Subcutaneous abdominal adipose tissue (tissue), 5 donors: ENCODE data around the gene PLIN5.
A peak's percentile ranks its signal among the peaks of the same experiment; 100 is the strongest.

ENCODE experiments used
- H3K27ac ChIP-seq: one replicate; pipeline ENCODE4 v1.7.0; 2013; ENCODE audit warnings: low read depth, mild to moderate bottlenecking, inconsistent platforms, low read length, moderate library complexity
- H3K27me3 ChIP-seq, 5 donors: one replicate each; pipeline ENCODE4 v1.7.0; 2013; ENCODE audit warnings: low read length in 5 of 5, inconsistent platforms in 1 of 5; ENCODE audit not compliant: control insufficient read depth in 5 of 5, insufficient read depth in 4 of 5
- H3K36me3 ChIP-seq, 5 donors: one replicate each; pipeline ENCODE4 v1.7.0; 2013; ENCODE audit warnings: low read length in 5 of 5; ENCODE audit not compliant: control insufficient read depth in 5 of 5, insufficient read depth in 5 of 5
- H3K4me1 ChIP-seq, 5 donors: one replicate each; pipeline ENCODE4 v1.7.0; 2013; ENCODE audit warnings: low read length in 5 of 5, mild to moderate bottlenecking in 3 of 5, moderate library complexity in 1 of 5; ENCODE audit not compliant: control insufficient read depth in 5 of 5, insufficient read depth in 5 of 5
- H3K4me3 ChIP-seq, 5 donors: one replicate each; pipeline ENCODE4 v1.7.0; 2013; ENCODE audit warnings: low read length in 5 of 5, low read depth in 1 of 5
- H3K9ac ChIP-seq, 5 donors: one replicate each; pipeline ENCODE4 v1.7.0; 2013; ENCODE audit warnings: low read length in 5 of 5, mild to moderate bottlenecking in 4 of 5, moderate library complexity in 3 of 5
- H3K9me3 ChIP-seq, 5 donors: one replicate each; pipeline ENCODE4 v1.7.0; 2013; ENCODE audit warnings: low read length in 5 of 5; ENCODE audit not compliant: control insufficient read depth in 5 of 5
- donor health status: healthy.
- donor health status: healthy.
- donor health status: healthy.
- donor health status: healthy.
- donor health status: healthy.

Gene PLIN5

GRCh38 chr19:4493104-4493928, 41.7 kb downstream of the PLIN5 start:
- Histone ChIP-seq H3K36me3 (peaks cover 0 to 90% (median 76%) of the 10 kb centered on the region in 5 donors), H3K9ac (no peak overlapping the region), H3K4me1 (no peaks in the 10 kb centered on the region), H3K27me3 (no peaks in the 10 kb centered on the region), H3K4me3 (no peak overlapping the region), H3K27ac (no peak overlapping the region), H3K9me3 (no peaks in the 10 kb centered on the region)

GRCh38 chr19:4492337-4493103, 42.5 kb downstream of the PLIN5 start:
- Histone ChIP-seq H3K27ac (no peak overlapping the region), H3K27me3 (no peaks in the 10 kb centered on the region), H3K36me3 (peaks cover 0 to 87% (median 71%) of the 10 kb centered on the region in 5 donors)

GRCh38 chr19:4491446-4491845, 43.6 kb downstream of the PLIN5 start:
- Histone ChIP-seq H3K9ac (no peak overlapping the region), H3K36me3 (peaks cover 0 to 83% (median 68%) of the 10 kb centered on the region in 5 donors), H3K9me3 (no peaks in the 10 kb centered on the region), H3K27me3 (no peaks in the 10 kb centered on the region), H3K27ac (no peak overlapping the region), H3K4me1 (no peaks in the 10 kb centered on the region), H3K4me3 (no peak overlapping the region)

More at GRCh38 chr19:4492337-4493103, 42.5 kb downstream of the PLIN5 start:
- H3K9me3 ChIP-seq, result no peaks in the 10 kb centered on the region
- no peak overlapping the region for H3K9ac ChIP-seq
- H3K4me3 ChIP-seq, result no peak overlapping the region
- H3K4me1 ChIP-seq, result no peaks in the 10 kb centered on the region

GRCh38 chr19:4488496-4488895, 46.5 kb downstream of the PLIN5 start:
- Histone ChIP-seq H3K27me3 (no peaks in the 10 kb centered on the region), H3K36me3 (peaks cover 0 to 64% (median 46%) of the 10 kb centered on the region in 5 donors), H3K4me3 (no peak overlapping the region), H3K27ac (no peak overlapping the region), H3K9ac (no peak overlapping the region), H3K4me1 (no peaks in the 10 kb centered on the region), H3K9me3 (no peaks in the 10 kb centered on the region)

GRCh38 chr19:4487572-4487971, 47.5 kb downstream of the PLIN5 start:
- Histone ChIP-seq H3K27me3 (no peaks in the 10 kb centered on the region), H3K36me3 (peaks cover 0 to 65% (median 49%) of the 10 kb centered on the region in 5 donors), H3K9ac (no peak overlapping the region), H3K4me1 (no peaks in the 10 kb centered on the region), H3K27ac (no peak overlapping the region), H3K9me3 (no peaks in the 10 kb centered on the region), H3K4me3 (no peak overlapping the region)

- no peak overlapping the region for H3K9ac ChIP-seq
- H3K27ac ChIP-seq, result no peak overlapping the region
- no peaks in the 10 kb centered on the region for H3K4me1 ChIP-seq
- H3K36me3 ChIP-seq, result peaks cover 0 to 45% (median 22%) of the 10 kb centered on the region in 5 donors
- H3K9me3 ChIP-seq, result no peaks in the 10 kb centered on the region
- H3K4me3 ChIP-seq, result no peak overlapping the region
- no peaks in the 10 kb centered on the region for H3K27me3 ChIP-seq
Observed at GRCh38 chr19:4483385-4483784, 51.6 kb downstream of the PLIN5 start.

- H3K4me3 ChIP-seq, result no peak overlapping the region
- H3K36me3 ChIP-seq, result peaks cover 0 to 47% (median 20%) of the 10 kb centered on the region in 5 donors
- no peaks in the 10 kb centered on the region for H3K4me1 ChIP-seq
Observed at GRCh38 chr19:4482721-4483364, 52.2 kb downstream of the PLIN5 start.

GRCh38 chr19:4477034-4477801, 57.8 kb downstream of the PLIN5 start:
- Histone ChIP-seq H3K4me3 (no peak overlapping the region), H3K4me1 (peaks cover 0 to 24% (median 22%) of the 10 kb centered on the region in 5 donors), H3K9me3 (no peaks in the 10 kb centered on the region), H3K9ac (no peak overlapping the region), H3K36me3 (peaks cover 3 to 45% (median 23%) of the 10 kb centered on the region in 5 donors), H3K27me3 (no peaks in the 10 kb centered on the region), H3K27ac (no peak overlapping the region)

More at GRCh38 chr19:4482721-4483364, 52.2 kb downstream of the PLIN5 start:
- no peaks in the 10 kb centered on the region for H3K27me3 ChIP-seq
- H3K9me3 ChIP-seq, result no peaks in the 10 kb centered on the region
- no peak overlapping the region for H3K27ac ChIP-seq
- no peak overlapping the region for H3K9ac ChIP-seq

- H3K9ac ChIP-seq, result peak overlapping the region in 2 of 5 donors; percentile 37 to 68
- H3K9me3 ChIP-seq, result no peaks in the 10 kb centered on the region
- peak overlapping the region in 2 of 5 donors; percentile 14 to 42 for H3K4me3 ChIP-seq
- H3K27me3 ChIP-seq, result no peaks in the 10 kb centered on the region
- peaks cover 0 to 31% (median 22%) of the 10 kb centered on the region in 5 donors for H3K4me1 ChIP-seq
- H3K36me3 ChIP-seq, result peaks cover 3 to 38% (median 22%) of the 10 kb centered on the region in 5 donors
- no peak overlapping the region for H3K27ac ChIP-seq
Observed at GRCh38 chr19:4474514-4475022, 60.5 kb downstream of the PLIN5 start.
